GM19099 (cell line): Measurements from ENCODE around the gene SDHB.

Experiments
- POLR2A ChIP-seq: IDR thresholded peaks from 3 replicates; pipeline ENCODE4 v1.6.1; 2011; ENCODE audit warnings: low read depth; ENCODE audit not compliant: insufficient read length; ENCODE audit errors: extremely low read depth

Gene SDHB

GRCh38 chr1:17031436-17031835, 22.4 kb downstream of the SDHB start:
- no peak for TF ChIP-seq POLR2A

- TF ChIP-seq POLR2A, result no peak
Observed at GRCh38 chr1:17030206-17030605, 23.6 kb downstream of the SDHB start.

- no peak for TF ChIP-seq POLR2A
Observed at GRCh38 chr1:17028662-17029188, 25.1 kb downstream of the SDHB start.

- TF ChIP-seq POLR2A, result no peak
Observed at GRCh38 chr1:17027900-17028299, 25.9 kb downstream of the SDHB start.

GRCh38 chr1:17027403-17027802, 26.4 kb downstream of the SDHB start:
- TF ChIP-seq POLR2A, result no peak

- TF ChIP-seq POLR2A, result no peak
Observed at GRCh38 chr1:17024721-17025120, 29.1 kb downstream of the SDHB start.

GRCh38 chr1:17023573-17023972, 30.3 kb downstream of the SDHB start:
- no peak for TF ChIP-seq POLR2A

- TF ChIP-seq POLR2A, result no peak
Observed at GRCh38 chr1:17023102-17023501, 30.7 kb downstream of the SDHB start.

GRCh38 chr1:17021896-17022295, 31.9 kb downstream of the SDHB start:
- no peak for TF ChIP-seq POLR2A

- TF ChIP-seq POLR2A, result no peak
Observed at GRCh38 chr1:17020502-17020901, 33.3 kb downstream of the SDHB start.

GRCh38 chr1:17018849-17019248, 35.0 kb downstream of the SDHB start:
- no peak for TF ChIP-seq POLR2A

- TF ChIP-seq POLR2A, result no peak
Observed at GRCh38 chr1:17017435-17017834, 36.4 kb downstream of the SDHB start.

GRCh38 chr1:17016317-17016661, 37.5 kb downstream of the SDHB start:
- no peak for TF ChIP-seq POLR2A

GRCh38 chr1:17014671-17015567, 38.9 kb downstream of the SDHB start:
- no peak for TF ChIP-seq POLR2A

- no peak for TF ChIP-seq POLR2A
Observed at GRCh38 chr1:17013491-17014320, 40.1 kb downstream of the SDHB start.
